ENCODE results near the gene THEMIS2.
"Not testable (repeated sequence)": the region's sequence is repeated elsewhere in the genome, so short reads cannot be mapped to it uniquely, and the experiment has no call there.

Gene THEMIS2

GRCh38 chr1:27872059-27872801 is at the start of gene THEMIS2:
TSS of gene THEMIS2 (plus strand) at chr1:27872544. CDS start at chr1:27872572, 28 bp downstream.
- peak; percentile 83 for DNase-seq

DNA sequence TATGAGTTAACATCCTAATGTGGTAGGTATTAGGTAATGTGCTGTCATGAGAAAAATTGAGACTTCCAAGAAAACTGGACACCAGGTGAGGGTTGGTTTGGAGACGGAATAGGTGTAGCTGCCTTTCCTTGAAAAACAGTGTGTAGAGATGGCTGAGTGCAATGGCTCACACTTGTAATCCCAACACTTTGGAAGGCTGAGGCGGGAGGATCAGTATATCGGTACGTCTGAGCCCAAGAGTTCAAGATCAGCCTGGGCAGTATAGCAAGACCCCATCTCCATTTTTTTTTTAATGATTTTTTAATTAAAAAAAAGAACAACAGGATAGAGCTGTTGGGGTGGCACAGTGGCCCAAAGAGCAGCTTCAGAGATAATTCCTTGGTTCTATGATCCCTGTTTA is 48.6 kb upstream of the THEMIS2 start:
- no peak for DNase-seq

DNA sequence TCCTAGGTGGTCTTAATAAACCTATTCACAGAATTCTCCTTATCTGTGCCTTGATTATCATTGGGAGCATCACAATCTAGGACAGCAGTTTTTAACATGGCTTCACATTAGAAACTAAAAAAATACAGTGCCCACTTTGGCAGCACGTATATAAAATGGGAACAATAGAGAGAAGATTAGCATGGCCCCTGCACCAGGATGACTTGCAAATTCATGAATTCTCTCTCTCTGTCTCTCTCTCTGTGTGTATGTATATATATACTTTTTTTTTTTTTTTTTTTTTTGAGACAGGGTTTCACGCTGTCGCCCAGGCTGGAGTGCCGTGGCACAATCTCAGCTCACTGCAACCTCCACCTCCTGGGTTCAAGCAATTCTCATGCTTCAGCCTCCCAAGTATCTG is 47.9 kb upstream of the THEMIS2 start:
- DNase-seq, result no peak

DNA sequence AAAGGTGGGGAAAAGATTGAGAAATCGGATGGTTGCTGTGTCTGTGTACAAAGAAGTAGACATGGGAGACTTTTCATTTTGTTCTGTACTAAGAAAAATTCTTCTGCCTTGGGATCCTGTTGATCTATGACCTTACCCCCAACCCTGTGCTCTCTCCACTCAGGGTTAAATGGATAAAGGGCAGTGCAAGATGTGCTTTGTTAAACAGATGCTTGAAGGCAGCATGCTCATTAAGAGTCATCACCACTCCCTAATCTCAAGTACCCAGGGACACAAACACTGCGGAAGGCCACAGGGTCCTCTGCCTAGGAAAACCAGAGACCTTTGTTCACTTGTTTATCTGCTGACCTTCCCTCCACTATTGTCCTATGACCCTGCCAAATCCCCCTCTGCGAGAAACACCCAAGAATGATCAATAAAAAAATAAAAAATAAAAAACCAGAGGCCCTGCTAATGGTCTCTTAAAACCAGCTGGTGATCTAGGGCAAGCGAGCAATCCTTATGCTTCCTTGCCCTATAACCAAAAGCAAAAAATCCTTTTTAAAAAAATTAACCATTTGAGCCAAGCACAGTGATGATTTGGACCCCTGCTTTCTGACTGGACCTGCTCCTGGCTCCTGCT is 42.9 kb upstream of the THEMIS2 start:
- not testable (repeated sequence) for DNase-seq

- DNase-seq, result peak; percentile 97
Measured at GRCh38 chr1:27830621-27831440, 41.5 kb upstream of the THEMIS2 start, which contains the start of gene PPP1R8. TSS of gene PPP1R8 (plus strand) at chr1:27830782. CDS start at chr1:27830836, 54 bp downstream.

GRCh38 chr1:27831568-27832410 is 40.6 kb upstream of the THEMIS2 start:
- no peak for DNase-seq

GRCh38 chr1:27832762-27833161 is 39.6 kb upstream of the THEMIS2 start:
- DNase-seq, result no peak

- no peak for DNase-seq
Measured at GRCh38 chr1:27833470-27833869, 38.9 kb upstream of the THEMIS2 start.

DNA sequence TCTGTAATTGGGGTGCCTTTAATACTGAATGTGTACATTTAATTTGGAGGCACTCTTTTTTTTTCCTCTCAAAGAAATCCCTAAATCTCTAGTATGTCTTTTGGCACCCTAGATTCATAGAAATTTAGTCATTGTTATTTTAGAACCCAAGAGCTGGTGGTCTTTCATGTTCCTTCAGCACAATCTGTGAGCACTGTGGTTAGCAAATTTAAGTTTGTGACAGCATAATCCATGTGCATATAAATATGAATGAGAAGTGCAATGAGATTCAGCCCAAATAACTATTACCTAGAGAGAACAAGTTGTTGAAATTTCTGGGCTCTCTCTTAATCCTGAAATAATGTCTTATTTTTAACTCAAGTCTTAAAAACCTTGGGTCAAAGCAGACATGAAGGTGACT is 37.3 kb upstream of the THEMIS2 start:
- no peak for DNase-seq

DNA sequence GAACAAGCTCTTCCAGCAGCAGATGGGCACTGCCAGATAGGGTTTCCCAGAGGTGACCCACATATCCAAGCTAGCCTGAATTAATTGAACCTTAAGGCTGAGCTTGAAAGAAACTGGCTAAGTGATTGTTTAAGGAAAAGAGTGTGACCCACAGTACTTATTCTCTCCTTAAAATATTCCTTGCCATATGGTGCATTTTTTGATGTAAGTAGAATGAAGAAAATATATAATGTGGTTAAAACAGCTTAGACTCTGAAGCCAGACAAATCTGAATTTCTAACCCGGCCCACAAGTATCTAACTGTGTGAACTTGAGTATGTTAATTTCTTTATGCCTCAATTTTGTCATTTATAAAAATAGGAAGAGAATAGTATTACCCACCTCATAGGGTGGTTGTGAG is 36.8 kb upstream of the THEMIS2 start:
- DNase-seq, result no peak

- no peak for DNase-seq
Measured at GRCh38 chr1:27849951-27850350, 22.4 kb upstream of the THEMIS2 start.

DNA sequence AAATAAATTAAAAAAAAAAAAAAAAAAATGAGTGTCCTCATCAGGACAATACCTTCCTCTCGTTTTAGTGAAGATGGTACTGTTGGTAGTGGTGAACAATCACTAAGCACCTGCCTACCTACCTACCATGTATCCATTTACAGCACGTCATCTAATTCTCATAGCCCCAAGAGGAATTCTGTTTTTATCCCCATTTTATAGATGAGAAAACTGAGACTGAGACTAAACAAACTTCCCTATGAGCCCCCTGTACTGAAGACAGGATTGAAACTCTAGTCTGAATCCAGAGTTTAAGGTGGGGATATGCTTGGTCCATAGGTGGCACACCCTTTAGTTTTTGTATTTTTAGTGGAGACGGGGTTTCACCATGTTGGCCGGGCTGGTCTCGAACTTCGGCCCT is 17.3 kb upstream of the THEMIS2 start:
- no peak for DNase-seq

GRCh38 chr1:27856561-27857343 is 15.6 kb upstream of the THEMIS2 start:
- DNase-seq, result no peak

GRCh38 chr1:27857552-27857951 is 14.8 kb upstream of the THEMIS2 start:
- DNase-seq, result not testable (repeated sequence)

GRCh38 chr1:27858072-27858948 is 14.0 kb upstream of the THEMIS2 start:
- DNase-seq, result peak; percentile 89

- no peak for DNase-seq
Measured at GRCh38 chr1:27858949-27859576, 13.3 kb upstream of the THEMIS2 start.

DNA sequence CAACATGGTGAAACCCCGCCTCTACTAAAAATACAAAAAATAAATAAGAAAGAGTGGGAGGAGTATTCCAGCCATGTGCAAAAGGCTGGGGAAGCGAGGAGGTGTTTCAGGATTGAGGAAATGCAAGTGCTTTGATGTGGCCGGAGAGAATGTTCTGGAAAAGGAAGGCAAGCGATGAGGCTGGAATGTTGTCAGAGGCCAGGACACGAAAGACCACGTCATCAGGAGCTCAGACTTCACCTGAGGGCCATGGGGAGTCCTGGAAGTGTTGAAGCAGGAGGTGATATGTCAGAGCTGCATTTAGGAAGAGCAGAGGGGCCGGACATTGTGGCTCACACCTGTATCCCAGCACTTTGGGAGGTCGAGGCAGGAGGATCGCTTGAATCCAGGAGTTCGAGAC is 10.9 kb upstream of the THEMIS2 start:
- DNase-seq, result no peak

DNA sequence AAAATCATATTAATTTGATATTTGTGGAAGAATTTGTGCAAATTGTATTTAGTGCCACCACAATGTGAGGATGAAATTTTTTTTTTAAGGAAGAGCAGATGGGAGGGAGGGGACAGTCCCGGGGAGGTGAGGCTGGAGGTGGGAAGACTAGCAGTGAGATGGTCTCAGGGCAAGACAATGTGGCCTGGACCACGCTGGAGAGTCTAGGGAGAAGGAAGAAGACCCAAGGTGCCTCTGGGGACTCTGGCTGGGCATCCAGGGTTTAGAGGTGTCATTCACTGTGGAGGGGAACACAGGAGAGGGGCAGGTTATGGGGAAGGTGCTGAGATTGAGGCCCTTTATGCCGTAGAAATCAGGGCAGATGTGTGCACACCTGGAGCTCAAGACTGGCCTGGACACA is 10.3 kb upstream of the THEMIS2 start:
- DNase-seq, result no peak

- DNase-seq, result no peak
Measured at GRCh38 chr1:27862671-27863537, 9.4 kb upstream of the THEMIS2 start.

All from islet precursor cell (in vitro differentiated cells).